Measurements from ENCODE around the gene SFN.
A peak's percentile ranks its signal among the peaks of the same experiment; 100 is the strongest.
"Not testable (repeated sequence)": the region's sequence is repeated elsewhere in the genome, so short reads cannot be mapped to it uniquely, and the experiment has no call there.

The SFN gene

DNA sequence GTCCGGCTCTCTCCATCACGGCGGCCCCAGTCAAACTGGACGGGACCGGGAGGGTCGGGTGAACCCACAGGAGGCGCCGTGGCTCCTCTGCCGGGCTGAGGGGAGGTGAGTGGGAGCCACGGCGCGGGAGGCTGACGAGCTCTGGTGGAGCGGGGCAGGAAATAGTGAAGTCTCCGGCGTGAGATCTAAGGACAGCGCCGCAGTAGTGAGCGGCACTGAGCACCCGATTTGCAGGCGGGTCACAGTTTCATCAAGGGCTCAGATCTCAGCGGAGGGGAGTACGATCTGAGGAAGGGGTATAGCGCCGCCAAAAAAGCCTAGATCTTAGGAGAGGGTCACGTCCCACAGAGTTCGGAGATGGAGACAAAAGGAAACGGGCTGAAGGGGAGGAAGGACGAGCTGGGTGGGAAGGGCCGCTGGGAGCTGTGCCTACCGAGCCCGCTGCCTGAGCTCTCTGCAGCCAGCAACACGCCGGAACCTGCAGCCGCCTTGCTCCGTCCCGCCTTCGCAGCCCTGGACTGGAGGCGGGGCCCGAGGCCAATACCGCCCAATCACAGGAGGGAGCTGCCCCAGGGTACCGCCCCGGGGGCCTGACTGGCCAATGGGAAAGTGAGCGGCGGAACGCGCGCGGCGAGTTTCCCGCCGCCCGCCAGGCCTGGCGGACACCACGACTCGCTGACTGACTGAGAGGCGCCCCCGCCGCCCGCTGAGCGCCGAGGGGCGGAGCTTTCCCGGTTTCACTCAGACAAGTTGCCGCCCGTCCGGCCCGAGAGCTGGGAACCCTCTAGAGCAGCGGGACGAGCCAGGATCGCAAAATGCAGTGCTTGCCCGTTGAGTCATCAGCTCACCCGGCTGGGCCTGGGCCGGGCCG lies 1.9 kb downstream of the SFN start:
- peak; percentile 92 to 95 for DNase-seq (ENCODE audit: low read depth in 2 of 2)

- not testable (repeated sequence) for DNase-seq (ENCODE audit: low read depth in 2 of 2)
Measured at GRCh38 chr1:26873097-26873496, 10.1 kb downstream of the SFN start.

DNA sequence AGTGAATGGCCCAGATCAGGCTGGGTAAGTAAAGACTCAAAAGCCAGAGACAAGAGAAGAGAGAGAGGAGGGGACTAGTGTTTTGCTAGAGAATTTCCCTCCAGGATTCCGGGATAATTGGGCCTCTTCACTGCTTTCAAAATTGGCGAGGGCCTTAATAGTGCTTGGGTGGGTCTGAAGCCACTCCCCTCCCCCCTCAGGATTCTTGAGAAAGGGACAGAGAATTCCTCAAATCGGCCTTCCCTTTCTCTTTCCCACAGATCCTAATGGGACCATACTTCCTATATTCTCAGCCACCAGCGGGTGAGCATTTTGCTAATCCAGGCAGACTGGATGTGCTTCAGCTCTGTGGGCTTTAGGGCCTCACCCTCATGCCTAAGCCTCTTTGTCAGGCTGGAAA lies 11.9 kb downstream of the SFN start:
- DNase-seq (ENCODE audit: low read depth in 2 of 2) = no peak

DNA sequence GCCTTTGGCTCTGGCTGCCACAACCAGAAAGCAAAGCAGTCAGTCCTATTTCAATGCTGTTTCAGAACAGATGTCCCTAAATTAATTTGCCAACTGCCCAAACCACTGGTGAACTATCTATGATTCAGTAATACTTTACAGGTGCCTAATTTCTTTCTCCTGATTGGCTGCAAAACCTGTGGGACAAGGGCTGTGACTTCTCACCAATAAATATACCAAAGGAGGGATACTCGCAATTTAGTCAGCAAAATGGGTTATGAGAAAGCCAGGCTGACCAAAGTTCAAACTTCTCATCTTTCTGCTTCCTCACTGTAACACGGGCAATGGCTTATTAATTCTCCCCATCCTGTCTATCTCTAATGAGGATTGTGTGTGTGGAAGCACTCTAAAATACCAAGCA lies 14.4 kb downstream of the SFN start:
- DNase-seq (ENCODE audit: low read depth in 2 of 2) = no peak

GRCh38 chr1:26879793-26880192 lies 16.8 kb downstream of the SFN start:
- no peak for DNase-seq (ENCODE audit: low read depth in 2 of 2)

GRCh38 chr1:26881611-26882010 lies 18.7 kb downstream of the SFN start:
- DNase-seq (ENCODE audit: low read depth in 2 of 2) = not testable (repeated sequence)

GRCh38 chr1:26882696-26883463 lies 19.9 kb downstream of the SFN start:
- DNase-seq (ENCODE audit: low read depth in 2 of 2) = no peak

GRCh38 chr1:26887125-26887524 lies 24.2 kb downstream of the SFN start:
- DNase-seq (ENCODE audit: low read depth in 2 of 2) = no peak

DNA sequence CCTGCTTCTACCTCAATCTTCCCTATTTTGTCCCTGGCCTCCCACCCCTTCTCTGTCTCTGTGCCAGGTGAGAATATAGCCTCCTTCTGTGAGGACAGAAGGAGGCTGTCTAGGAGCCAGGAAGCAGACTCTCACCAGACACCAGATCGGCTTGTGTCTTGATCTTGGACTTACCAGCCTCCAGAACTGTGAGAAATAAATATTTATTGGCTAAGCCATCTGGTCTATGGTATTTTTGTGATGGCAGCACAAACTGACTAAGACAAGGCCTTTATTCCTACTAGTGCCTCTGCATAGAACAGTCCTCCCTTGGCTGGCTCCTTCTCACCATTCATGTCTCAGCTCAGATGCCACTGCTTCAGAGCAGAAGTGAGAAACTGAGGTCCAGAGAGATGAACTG lies 25.3 kb downstream of the SFN start:
- DNase-seq (ENCODE audit: low read depth in 2 of 2) = no peak

GRCh38 chr1:26889551-26890466 lies 26.9 kb downstream of the SFN start, which contains the start of gene GPN2:
TSS of gene GPN2 (minus strand) at chr1:26890283. CDS start at chr1:26890096, 187 bp downstream.
- DNase-seq (ENCODE audit: low read depth in 2 of 2) = peak in 1 of 2 experiments; percentile 14

GRCh38 chr1:26890467-26890796 lies 27.5 kb downstream of the SFN start:
- no peak for DNase-seq (ENCODE audit: low read depth in 2 of 2)

DNA sequence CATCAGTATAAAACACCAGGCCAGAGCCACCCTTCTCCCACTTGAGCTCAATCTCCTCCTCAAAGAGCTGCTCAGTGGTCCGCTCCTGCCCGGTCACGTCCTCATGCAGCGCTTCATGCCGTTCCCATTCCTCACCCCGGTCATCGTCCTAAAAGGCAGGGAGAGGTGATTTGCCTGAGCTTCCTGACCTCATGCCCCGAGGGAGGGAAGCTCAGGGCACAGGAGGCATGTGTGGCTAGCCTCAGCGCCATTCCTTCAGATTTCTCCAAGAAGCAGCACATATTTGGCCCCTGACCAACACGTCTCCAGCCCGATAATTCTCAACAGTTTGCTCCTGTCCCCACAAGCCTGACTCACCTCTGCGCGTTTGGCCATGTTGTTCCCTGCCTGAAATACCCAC lies 31.3 kb downstream of the SFN start:
- no peak for DNase-seq (ENCODE audit: low read depth in 2 of 2)

DNA sequence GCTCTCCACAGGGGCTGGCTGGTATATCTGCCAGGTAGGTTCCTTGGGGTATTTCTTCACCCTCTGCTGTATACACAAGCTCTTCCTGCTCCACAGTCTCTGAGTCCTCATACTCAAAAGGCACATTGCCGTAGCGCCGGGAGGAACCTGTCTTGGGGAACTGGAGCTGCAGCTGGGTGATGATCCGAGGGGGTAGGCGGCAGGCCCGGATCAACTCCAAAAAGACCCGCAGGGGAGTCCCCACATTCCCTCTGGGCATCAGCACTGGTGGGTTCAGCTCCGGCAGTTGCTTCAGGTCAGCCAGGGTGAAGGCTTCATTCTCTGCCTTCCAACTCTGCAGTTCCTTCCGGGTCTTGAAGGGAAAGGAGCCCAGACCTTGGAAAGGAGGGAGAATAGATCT lies 34.4 kb downstream of the SFN start:
- DNase-seq (ENCODE audit: low read depth in 2 of 2) = no peak

DNA sequence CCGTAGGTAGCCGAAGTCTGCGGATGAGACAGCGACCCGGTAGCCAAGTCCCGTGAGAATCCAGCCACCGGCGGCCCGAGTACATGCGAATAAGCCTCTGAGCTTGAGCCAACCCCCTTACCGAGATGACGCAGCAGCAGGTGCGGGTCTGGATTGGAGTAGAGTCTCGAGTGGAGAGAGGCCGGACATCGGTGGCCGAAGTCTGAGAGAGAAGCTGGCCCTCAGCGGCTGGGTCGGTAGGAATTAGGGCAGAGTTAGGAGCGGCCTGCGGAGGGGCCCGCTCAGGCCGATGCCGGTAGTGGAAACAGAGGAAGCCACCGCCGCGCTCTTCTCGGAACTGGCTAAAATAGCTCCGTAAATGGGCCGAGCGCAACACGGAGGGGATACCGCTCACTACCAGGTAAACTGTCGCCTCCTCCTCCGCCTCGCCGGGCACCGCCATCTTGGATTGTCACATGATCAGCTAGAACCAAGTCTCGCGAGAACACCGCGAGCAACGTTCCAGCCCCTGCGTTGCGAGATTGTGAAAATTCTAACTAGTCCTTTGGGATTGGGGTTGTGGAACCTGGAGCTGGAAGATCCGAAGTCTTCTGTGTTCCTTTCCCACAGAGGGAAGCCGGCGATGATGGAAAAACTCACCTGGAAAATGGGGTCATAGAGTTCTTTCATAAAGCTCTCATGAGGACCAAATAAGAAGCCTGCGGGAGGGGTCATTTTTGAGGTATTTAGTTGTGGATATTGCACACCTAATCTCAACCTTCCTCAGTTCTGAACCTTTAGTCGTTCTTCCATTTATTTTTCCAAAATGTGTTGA lies 37.3 kb downstream of the SFN start, which contains the start of gene GPATCH3:
GPATCH3 (minus strand) TSS at position 467 of the 814 bp plus-strand sequence; CDS start at position 442, 25 bp downstream.
- DNase-seq (ENCODE audit: low read depth in 2 of 2) = peak; percentile 86

DNA sequence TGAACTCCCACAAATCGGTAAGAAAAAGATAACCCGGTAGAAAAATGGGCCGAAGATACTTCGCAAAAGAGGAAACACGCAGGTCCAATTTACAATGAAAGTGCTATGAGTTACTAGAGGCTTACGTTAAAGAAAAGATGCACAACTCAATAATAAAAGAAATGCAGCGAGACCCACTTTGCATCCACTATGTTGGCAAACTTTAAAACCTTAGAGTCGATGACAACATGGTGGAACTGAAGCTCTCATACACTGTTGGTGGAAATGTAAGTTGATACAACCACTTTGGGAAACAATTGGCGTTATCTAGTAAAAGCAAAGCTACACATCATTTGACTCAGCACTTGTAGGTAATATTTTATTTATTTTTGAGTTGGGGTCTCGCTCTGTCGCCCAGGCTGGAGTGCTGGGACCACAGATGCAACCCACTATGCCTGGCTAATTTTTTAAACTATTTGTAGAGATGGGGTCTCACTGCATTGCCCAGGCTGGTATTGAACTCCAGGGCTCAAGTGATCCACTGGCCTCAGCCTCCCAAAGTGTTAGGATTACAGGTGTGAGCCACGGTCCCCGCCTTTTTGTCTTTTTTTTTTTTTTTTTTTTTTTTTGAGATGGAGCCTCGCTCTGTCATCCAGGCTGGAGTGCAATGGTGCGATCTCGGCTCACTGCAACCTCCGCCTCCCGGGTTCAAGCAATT lies 38.0 kb downstream of the SFN start:
- DNase-seq (ENCODE audit: low read depth in 2 of 2) = no peak

- no peak for DNase-seq (ENCODE audit: low read depth in 2 of 2)
Measured at GRCh38 chr1:26907071-26907917, 44.3 kb downstream of the SFN start.

- no peak for DNase-seq (ENCODE audit: low read depth in 2 of 2)
Measured at GRCh38 chr1:26909951-26910342, 47.0 kb downstream of the SFN start.

GRCh38 chr1:26910343-26911160 lies 47.6 kb downstream of the SFN start:
- DNase-seq (ENCODE audit: low read depth in 2 of 2) = no peak

Measured in fibroblast of skin of left biceps (primary cell).